Activated T-helper 17 cell treated with anti-CD3 and anti-CD28 coated beads, Interleukin-2, amount 50 U/mL, for 72 hours (primary cell): ENCODE results near the gene CEP57L1. TPM values are rescaled to one million over a fixed set of nuclear protein-coding genes. Genes with fewer than 3 reads are reported as not detected.
A peak's percentile ranks its signal among the peaks of the same experiment; 100 is the strongest.
"Not testable (repeated sequence)": the region's sequence is repeated elsewhere in the genome, so short reads cannot be mapped to it uniquely, and the experiment has no call there.

ENCODE experiments used
- ATAC-seq: fragments of 150-1000 bp; cut with Tn5 transposase; replicated peaks from 2 replicates; pipeline ENCODE4 v1.10.0; 2021; ENCODE audit warnings: mild to moderate bottlenecking, moderate library complexity
- H3K27ac Mint-ChIP-seq: one replicate; pipeline ENCODE4 v1.8.0; 2022; ENCODE audit warnings: mixed read lengths
- H3K27me3 Mint-ChIP-seq: one replicate; pipeline ENCODE4 v1.8.0; 2022; ENCODE audit warnings: mixed read lengths
- H3K36me3 Mint-ChIP-seq: one replicate; pipeline ENCODE4 v1.8.0; 2022; ENCODE audit warnings: low read depth, mild to moderate bottlenecking, mixed read lengths
- H3K4me1 Mint-ChIP-seq: one replicate; pipeline ENCODE4 v1.8.0; 2022; ENCODE audit warnings: mixed read lengths
- H3K4me3 Mint-ChIP-seq: one replicate; pipeline ENCODE4 v1.8.0; 2022; ENCODE audit warnings: mild to moderate bottlenecking, mixed read lengths
- H3K9me3 Mint-ChIP-seq: one replicate; pipeline ENCODE4 v1.8.0; 2022; ENCODE audit warnings: mixed read lengths
- total RNA-seq, 2 donors: library from RNA; stranded (reverse); gene quantifications; one replicate each; pipeline ENCODE4 v1.2.3, GENCODE V29; 2022

The CEP57L1 gene
- total RNA-seq, 2 donors from 2014 or later, result 20.9 to 21.8 TPM

DNA sequence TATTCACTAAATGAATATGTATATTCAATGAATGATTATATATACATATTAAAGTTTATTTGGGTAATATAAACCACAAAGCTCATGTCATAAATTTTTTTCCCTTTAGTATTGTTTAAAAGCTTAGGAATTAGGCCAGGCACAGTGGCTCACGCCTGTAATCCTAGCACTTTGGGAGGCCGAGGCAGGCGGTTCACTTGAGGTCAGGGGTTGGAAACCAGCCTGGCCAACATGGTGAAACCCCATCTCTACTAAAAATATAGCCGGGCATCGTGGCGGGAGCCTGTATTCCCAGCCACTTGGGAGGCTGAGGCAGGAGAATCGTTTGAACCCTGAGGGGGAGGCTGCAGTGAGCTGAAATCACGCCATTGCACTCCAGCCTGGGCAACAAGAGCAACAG is 11.2 kb upstream of the CEP57L1 start:
- H3K4me1 Mint-ChIP-seq, H3K27ac Mint-ChIP-seq, ATAC-seq, H3K36me3 Mint-ChIP-seq, H3K9me3 Mint-ChIP-seq, H3K4me3 Mint-ChIP-seq, H3K27me3 Mint-ChIP-seq: not testable (repeated sequence)

DNA sequence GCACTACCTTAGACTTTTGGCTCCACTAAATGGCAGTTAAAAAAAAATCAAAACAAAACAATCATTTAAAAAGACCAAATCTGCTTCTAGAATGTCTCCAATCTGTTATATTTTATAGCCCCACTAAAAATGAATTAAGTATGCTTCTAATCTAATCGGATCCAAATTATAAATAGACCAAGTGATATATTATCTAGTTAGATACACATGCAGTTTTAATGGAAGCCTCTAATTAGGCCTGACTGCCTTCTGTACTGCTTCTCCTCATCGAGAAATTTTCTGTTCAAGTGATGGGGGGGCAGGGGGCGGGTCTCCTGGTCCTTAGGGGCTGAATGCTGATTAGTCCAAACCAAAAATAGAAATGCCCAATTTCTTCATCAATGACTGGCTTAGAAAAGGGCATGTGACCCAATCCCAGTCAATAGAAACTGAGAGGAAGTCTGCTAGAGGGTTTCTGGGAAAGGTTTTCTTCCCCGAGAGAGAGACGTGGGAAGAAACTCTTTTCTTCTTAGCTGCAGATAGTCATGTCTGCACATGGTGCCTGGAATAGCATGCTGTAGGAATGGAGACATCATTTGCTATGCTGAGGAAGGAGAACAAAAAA is 7.5 kb upstream of the CEP57L1 start:
- no peak for ATAC-seq
- peaks cover 5% of the 10 kb centered on the region for H3K36me3 Mint-ChIP-seq
- H3K27ac Mint-ChIP-seq, result peak overlapping the region; percentile 59
- H3K4me1 Mint-ChIP-seq, result peaks cover 28% of the 10 kb centered on the region
- H3K4me3 Mint-ChIP-seq, result no peak overlapping the region
- H3K9me3 Mint-ChIP-seq, result no peaks in the 10 kb centered on the region
- no peaks in the 10 kb centered on the region for H3K27me3 Mint-ChIP-seq

DNA sequence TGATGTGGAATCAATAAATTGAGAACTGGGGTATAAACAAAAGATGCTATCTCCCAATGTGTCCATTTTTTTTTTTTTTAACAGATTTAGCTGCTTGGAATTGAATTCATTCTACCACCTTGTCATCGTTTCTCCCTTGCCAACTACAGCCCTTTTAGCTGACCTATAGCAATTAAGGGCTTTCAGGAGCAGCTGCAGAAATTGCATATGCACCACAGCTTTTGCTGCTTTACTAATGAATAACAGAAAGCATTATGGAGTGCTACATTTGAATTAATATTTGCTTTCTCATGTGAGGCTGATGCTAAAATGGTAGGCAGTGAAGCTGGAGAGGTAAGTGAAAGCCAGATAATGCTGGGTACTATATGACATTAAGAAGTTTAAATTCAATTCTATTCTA is 6.3 kb upstream of the CEP57L1 start:
- peaks cover 5% of the 10 kb centered on the region for H3K36me3 Mint-ChIP-seq
- no peaks in the 10 kb centered on the region for H3K9me3 Mint-ChIP-seq
- no peaks in the 10 kb centered on the region for H3K27me3 Mint-ChIP-seq
- H3K4me1 Mint-ChIP-seq, result peaks cover 28% of the 10 kb centered on the region
- no peak overlapping the region for H3K27ac Mint-ChIP-seq
- no peak overlapping the region for H3K4me3 Mint-ChIP-seq
- no peak for ATAC-seq

DNA sequence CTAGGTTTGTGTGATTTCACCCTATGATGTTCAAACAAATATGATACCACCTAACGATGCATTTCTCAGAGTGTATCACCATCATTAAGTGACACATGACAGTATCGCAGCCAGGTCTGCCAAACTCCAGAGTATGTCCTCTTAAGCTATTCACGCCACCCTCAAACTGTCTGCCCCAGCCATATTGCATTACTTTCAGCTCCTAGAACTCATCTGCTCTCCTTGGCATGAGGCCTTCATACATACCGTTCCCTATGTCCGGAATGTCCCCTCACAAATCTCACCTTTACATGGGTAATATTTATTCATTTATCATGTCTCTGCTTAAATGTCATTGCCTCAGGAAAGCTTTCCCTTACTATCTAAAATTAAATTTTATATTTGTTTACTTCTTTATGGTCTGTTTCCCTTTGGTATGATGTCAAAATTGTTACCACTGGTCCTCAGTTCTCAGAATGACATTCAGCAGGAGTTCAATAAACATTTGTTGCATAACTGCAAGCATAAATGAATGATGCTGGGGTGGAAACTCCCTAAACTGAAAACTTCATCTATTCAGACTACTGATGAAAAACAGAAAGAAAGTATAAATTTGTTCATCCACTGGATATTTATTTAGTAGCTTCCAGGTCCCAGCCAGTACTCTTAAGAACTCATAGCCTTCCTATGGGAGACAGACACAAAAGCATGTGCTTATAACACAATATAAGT is 3.8 kb upstream of the CEP57L1 start:
- Mint-ChIP-seq H3K9me3 (no peaks in the 10 kb centered on the region), H3K36me3 (peaks cover 5% of the 10 kb centered on the region), H3K4me3 (peak overlapping the region; percentile 89), H3K27me3 (no peaks in the 10 kb centered on the region), H3K4me1 (peaks cover 36% of the 10 kb centered on the region), H3K27ac (peak overlapping the region; percentile 25)
- no peak for ATAC-seq

DNA sequence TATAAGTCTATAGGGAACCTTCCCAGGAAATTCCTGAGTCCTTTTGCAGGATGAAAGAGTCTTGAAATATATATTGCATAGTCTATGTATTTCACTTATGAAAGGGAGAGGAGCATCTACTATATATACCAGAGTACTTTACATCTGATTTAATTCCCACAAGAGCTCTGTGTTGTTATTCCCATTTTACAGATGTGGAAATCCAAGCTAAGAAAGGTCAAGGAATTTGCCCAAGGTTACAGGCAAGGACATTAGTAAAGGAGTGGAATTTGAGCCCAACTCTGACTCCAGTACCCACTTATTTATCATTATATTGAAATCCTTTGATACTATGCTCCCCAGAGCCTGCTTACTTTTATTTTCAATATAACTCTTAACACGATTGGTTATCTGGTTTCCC is 3.2 kb upstream of the CEP57L1 start:
- ATAC-seq, result no peak
- peaks cover 4% of the 10 kb centered on the region for H3K36me3 Mint-ChIP-seq
- peak overlapping the region; percentile 89 for H3K4me3 Mint-ChIP-seq
- no peaks in the 10 kb centered on the region for H3K9me3 Mint-ChIP-seq
- H3K4me1 Mint-ChIP-seq, result peaks cover 39% of the 10 kb centered on the region
- H3K27me3 Mint-ChIP-seq, result no peaks in the 10 kb centered on the region
- peak overlapping the region; percentile 25 for H3K27ac Mint-ChIP-seq

DNA sequence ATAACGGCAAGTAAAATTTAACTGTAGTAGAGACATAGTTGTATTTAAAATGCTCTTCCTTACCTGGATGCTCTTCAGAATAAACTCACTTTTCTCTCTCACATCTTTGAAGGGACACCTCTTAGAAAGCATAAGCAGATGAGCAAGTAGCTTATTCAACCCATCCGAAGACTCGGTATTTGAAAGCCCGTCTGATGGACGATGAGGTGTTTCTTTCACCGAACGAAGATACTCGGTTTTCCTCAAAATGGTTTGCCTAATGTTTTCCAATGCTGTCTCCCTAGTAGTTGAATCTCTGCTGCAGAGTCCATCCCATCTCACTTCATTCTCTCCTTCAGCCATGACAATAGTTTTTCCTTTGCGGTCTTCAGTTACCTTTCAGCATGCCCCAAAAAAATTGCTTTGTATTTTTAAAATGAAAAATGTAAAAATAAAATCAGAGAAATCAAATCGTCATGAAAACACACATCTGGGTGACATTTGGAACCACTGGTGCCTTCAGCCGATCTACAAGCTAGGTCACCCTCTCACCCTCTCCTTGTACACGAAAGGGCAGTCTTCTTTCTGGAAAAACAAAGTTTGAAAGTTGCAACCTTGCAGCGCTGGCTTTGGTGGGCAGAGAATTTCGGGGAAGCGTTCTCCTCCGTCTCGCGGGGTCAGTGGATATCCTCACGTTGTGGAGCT is 1.4 kb upstream of the CEP57L1 start:
- Mint-ChIP-seq H3K27me3 (no peaks in the 10 kb centered on the region), H3K9me3 (no peaks in the 10 kb centered on the region), H3K27ac (peak overlapping the region; percentile 74), H3K4me3 (peak overlapping the region; percentile 89), H3K4me1 (peaks cover 40% of the 10 kb centered on the region), H3K36me3 (no peaks in the 10 kb centered on the region)
- ATAC-seq, result no peak

DNA sequence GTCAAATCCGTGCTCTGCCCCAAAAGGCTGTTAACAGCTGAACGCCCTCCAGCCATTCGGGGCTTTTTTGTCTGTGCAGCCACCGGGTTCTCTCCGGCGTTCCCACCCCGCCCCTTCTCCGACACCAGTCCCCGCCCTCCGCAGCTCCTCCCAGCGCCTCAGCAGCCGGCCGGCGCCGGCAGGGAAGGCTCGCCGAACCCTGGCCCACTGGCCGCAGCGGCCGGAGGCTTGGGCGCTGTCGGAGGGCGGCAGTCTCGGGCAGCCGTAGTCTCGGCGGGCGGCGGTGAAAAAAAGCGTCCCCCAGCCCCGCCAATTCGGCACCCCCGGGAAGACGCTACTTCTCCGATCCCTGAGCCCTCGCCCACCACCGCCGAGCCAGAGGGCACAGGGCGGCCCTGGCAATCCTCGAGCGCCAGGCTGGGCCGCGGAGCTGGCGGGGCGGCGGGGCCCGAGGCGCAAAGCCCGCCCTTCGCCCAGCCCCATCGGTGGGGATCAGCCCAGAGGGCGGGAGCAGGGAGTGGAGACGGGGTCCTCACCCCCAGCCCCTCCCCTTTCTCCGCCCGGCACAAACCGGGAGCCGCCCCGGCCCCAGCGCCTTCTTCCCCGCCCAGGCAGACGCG is 781 bp upstream of the CEP57L1 start, which contains the start of gene SESN1:
TSS of gene SESN1 (minus strand) at position 431 of the 620 bp plus-strand sequence. CDS start 773 bp downstream, outside the sequence.
- ATAC-seq, result peak; percentile 75
- Mint-ChIP-seq H3K9me3 (no peaks in the 10 kb centered on the region), H3K4me1 (peaks cover 38% of the 10 kb centered on the region), H3K27ac (peak within 1 kb of the TSS; percentile 97), H3K27me3 (no peaks in the 10 kb centered on the region), H3K36me3 (no peaks in the 10 kb centered on the region), H3K4me3 (peak within 1 kb of the TSS; percentile 89)

DNA sequence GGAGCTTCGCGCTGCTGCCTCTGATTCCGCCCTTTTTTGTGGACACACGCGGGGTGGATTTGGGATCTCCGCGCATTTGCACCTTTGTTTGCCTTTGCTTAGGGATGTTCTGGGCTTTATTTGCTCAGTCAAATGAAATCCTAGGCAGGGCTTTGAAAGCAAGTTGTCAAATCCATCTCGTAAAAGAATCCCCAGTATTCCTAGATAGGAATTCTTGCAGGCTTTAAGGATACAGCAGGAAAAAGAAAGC is 453 bp downstream of the CEP57L1 start:
- H3K36me3 Mint-ChIP-seq, result no peaks in the 10 kb centered on the region
- H3K4me1 Mint-ChIP-seq, result peaks cover 33% of the 10 kb centered on the region
- ATAC-seq, result no peak
- peak overlapping the region; percentile 97 for H3K27ac Mint-ChIP-seq
- H3K4me3 Mint-ChIP-seq, result peak overlapping the region; percentile 89
- no peaks in the 10 kb centered on the region for H3K9me3 Mint-ChIP-seq
- no peaks in the 10 kb centered on the region for H3K27me3 Mint-ChIP-seq

DNA sequence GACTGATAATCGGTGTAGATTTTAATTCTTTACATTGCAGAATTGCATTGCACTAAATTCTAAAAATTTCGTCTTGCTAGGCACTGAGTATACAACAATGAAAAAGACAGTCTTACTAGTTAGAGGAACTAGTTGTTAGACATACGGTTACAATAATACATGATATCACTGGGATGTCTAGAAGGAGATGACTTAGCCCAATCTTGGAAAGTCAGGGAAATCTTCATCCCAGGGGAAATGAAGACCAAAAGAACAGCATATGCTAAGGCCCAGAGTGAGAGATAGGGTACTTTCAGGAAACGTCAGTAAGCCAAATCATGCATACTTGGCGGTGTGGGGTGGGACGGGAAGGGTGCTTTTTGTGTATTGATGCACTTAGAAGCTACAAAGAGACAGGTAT is 901 bp downstream of the CEP57L1 start:
- H3K27me3 Mint-ChIP-seq, result no peaks in the 10 kb centered on the region
- no peak for ATAC-seq
- peaks cover 31% of the 10 kb centered on the region for H3K4me1 Mint-ChIP-seq
- peak overlapping the region; percentile 89 for H3K4me3 Mint-ChIP-seq
- H3K36me3 Mint-ChIP-seq, result no peaks in the 10 kb centered on the region
- no peak overlapping the region for H3K27ac Mint-ChIP-seq
- no peaks in the 10 kb centered on the region for H3K9me3 Mint-ChIP-seq

DNA sequence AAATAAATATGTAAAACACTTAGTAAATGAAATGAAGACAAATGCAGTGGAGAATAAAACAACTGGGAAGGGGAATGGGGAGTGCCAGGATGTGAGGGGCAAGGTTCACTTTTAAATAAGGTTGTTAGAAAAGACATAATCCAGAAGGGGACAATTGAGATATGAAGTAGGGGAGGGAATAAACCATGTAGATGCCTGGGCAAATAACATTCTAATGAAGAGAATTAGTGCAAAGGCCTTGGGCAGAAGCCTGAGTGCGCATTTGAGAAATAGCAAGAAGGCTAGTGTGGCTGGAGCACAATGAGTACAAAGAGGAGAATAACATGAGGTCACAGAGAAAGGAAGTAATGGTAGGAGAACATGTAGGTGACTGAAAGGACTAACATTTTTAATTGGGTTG is 2.4 kb downstream of the CEP57L1 start:
- no peaks in the 10 kb centered on the region for H3K27me3 Mint-ChIP-seq
- H3K4me1 Mint-ChIP-seq, result peaks cover 18% of the 10 kb centered on the region
- no peaks in the 10 kb centered on the region for H3K9me3 Mint-ChIP-seq
- no peak overlapping the region for H3K27ac Mint-ChIP-seq
- H3K4me3 Mint-ChIP-seq, result no peak overlapping the region
- no peak for ATAC-seq
- H3K36me3 Mint-ChIP-seq, result peaks cover 8% of the 10 kb centered on the region

DNA sequence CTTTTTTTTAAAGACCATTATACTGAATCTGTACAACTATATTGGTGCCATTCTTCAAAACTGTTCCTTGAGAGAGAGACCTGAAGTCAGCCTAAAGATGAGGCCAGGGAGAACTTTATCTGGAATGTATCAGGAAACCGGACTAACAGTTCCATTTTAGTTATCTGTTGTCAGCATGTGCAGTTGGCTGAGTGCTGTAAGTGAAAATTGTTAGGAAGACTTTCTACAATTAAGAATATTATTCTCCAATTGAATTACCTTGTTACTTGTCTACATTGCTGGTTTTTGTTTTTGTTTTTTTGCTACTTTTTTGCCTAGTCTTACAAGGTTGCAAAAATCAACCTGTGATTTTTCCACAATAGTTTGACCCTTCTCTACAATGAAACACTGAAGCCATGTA is 7.5 kb downstream of the CEP57L1 start:
- H3K27ac Mint-ChIP-seq, result no peak overlapping the region
- no peak overlapping the region for H3K4me3 Mint-ChIP-seq
- peaks cover 8% of the 10 kb centered on the region for H3K36me3 Mint-ChIP-seq
- no peaks in the 10 kb centered on the region for H3K27me3 Mint-ChIP-seq
- no peaks in the 10 kb centered on the region for H3K9me3 Mint-ChIP-seq
- no peak for ATAC-seq
- H3K4me1 Mint-ChIP-seq, result peaks cover 2% of the 10 kb centered on the region

DNA sequence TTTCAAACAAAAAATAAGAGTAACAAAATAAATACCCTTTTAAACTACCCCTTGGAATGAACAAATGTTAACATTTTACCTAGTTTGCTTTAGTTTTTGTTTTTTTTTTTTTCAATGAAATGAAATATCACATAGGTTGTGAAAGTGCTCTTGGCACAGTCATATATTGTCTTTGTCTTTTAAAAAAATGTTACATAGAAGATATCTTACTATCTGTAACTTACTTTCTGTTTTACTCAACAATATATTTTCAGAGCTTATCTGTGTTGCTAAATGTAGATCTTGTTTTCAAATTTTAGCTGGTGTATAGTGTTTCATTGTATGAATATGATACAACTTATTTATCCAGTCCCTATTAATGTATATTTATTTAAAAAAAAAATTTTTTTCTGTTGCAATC is 8.6 kb downstream of the CEP57L1 start:
- ATAC-seq, result no peak
- Mint-ChIP-seq H3K27ac (no peak overlapping the region), H3K36me3 (peaks cover 8% of the 10 kb centered on the region), H3K9me3 (no peaks in the 10 kb centered on the region), H3K4me1 (no peaks in the 10 kb centered on the region), H3K27me3 (no peaks in the 10 kb centered on the region), H3K4me3 (no peak overlapping the region)

DNA sequence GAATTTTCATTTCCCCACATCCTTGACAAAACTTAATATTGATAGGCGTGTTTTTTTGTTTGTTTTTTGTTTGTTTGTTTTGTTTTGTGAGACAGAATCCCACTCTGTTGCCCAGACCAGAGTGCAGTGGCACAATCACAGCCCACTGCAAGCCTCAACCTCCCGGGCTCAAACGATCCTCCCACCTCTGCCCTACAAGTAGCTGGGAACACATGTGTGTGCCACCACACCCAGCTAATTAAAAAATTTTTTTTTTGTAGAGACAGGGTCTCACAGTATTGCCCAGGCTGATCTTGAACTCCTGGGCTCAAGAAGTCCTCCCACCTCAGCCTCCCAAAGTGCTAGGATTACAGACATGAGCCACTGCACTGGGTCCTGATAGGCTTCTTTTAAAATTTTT is 9.2 kb downstream of the CEP57L1 start:
- H3K36me3 Mint-ChIP-seq, result peaks cover 8% of the 10 kb centered on the region
- ATAC-seq, result no peak
- no peaks in the 10 kb centered on the region for H3K4me1 Mint-ChIP-seq
- no peak overlapping the region for H3K27ac Mint-ChIP-seq
- no peak overlapping the region for H3K4me3 Mint-ChIP-seq
- H3K9me3 Mint-ChIP-seq, result no peaks in the 10 kb centered on the region
- no peaks in the 10 kb centered on the region for H3K27me3 Mint-ChIP-seq

DNA sequence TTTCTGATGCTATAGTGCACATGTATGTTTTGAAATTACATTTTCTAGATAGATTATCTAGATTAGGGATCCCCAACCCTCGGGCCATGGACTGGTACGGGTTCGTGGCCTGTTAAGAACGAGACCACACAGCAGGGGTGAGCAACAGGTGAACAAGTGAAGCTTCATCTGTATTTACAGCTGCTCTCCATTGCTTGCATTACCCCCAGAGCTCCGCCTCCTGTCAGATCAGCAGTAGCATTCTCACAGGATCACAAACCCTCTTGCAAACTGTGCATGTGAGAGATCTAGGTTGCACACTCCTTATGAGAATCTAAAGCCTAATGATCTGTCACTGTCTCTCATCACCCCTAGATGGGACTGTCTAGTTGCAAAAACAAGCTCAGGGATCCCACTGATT is 10.4 kb downstream of the CEP57L1 start:
- H3K27ac Mint-ChIP-seq, result no peak overlapping the region
- H3K27me3 Mint-ChIP-seq, result no peaks in the 10 kb centered on the region
- no peak overlapping the region for H3K4me3 Mint-ChIP-seq
- peaks cover 8% of the 10 kb centered on the region for H3K36me3 Mint-ChIP-seq
- ATAC-seq, result no peak
- no peaks in the 10 kb centered on the region for H3K9me3 Mint-ChIP-seq
- H3K4me1 Mint-ChIP-seq, result no peaks in the 10 kb centered on the region

DNA sequence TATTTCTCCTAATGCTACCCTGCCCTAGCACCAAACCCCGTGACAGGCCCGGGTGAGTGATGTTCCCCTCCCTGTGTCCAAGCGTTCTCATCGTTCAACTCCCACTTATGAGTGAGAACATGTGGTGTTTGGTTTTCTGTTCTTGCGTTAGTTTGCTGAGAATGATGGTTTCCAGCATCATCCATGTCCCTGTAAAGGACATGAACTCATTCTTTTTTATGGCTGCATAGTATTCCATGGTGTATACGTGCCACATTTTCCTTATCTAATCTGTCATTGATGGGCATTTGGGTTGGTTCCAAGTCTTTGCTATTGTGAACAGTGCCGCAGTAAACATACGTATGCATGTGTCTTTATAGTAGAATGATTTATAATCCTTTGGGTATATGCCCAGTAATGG is 14.4 kb downstream of the CEP57L1 start:
- not testable (repeated sequence) for ATAC-seq, H3K9me3 Mint-ChIP-seq

More for the DNA sequence above, 14.4 kb downstream of the CEP57L1 start:
- not testable (repeated sequence) for H3K4me3 Mint-ChIP-seq, H3K36me3 Mint-ChIP-seq, H3K27me3 Mint-ChIP-seq, H3K27ac Mint-ChIP-seq, H3K4me1 Mint-ChIP-seq
